GM12892 (cell line): ENCODE data around the gene ARHGEF10L.

Experiments used
- POLR2A ChIP-seq: IDR thresholded peaks from 2 replicates; pipeline ENCODE4 v1.6.1; 2011; ENCODE audit warnings: low read depth, low read length, control low read depth
- POLR2AphosphoS5 ChIP-seq: IDR thresholded peaks from 2 replicates; pipeline ENCODE4 v1.6.1; 2011; ENCODE audit warnings: low read depth, low read length, control low read depth

DNA sequence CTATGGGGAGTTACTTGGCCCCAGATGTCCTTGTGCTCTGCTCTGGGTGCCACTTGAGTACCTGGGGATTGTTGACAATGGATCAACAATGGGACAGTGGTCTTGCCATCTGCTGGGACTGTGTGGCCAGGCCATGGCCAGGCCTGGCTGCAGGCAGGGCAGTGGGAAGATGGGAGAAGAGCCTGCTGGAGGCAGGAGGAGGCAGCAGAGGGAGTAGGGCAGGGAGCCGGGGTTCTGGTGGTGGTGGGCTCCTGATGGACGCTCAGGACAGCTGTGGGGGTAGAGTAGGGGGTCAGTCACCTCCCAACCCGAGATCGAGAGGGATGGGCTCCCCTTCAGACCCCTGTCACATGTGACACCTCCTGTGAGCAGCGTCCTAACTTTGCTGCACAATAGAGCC, 81.0 kb downstream of the ARHGEF10L start:
- TF ChIP-seq POLR2A: no peak
- no peak for TF ChIP-seq POLR2AphosphoS5
